Muscle layer of colon (tissue), 2 donors: Measurements from ENCODE around the gene NCAN.

Experiments used
- H3K27ac ChIP-seq: one replicate; pipeline ENCODE4 v1.7.0; 2013; ENCODE audit warnings: low read depth, mild to moderate bottlenecking, low read length, moderate library complexity
- H3K27me3 ChIP-seq, 2 donors: one replicate each; pipeline ENCODE4 v1.7.0; 2013; ENCODE audit warnings: low read length in 2 of 2, mild to moderate bottlenecking in 2 of 2; ENCODE audit not compliant: insufficient read depth in 2 of 2, control insufficient read depth in 1 of 2
- H3K36me3 ChIP-seq: one replicate; pipeline ENCODE4 v1.7.0; 2013; ENCODE audit warnings: mild to moderate bottlenecking, low read length; ENCODE audit not compliant: insufficient read depth
- H3K4me1 ChIP-seq: one replicate; pipeline ENCODE4 v1.7.0; 2013; ENCODE audit warnings: mild to moderate bottlenecking, low read length; ENCODE audit not compliant: insufficient read depth
- H3K4me3 ChIP-seq, 2 donors: one replicate each; pipeline ENCODE4 v1.7.0; 2013; ENCODE audit warnings: low read length in 2 of 2, low read depth in 1 of 2, mild to moderate bottlenecking in 1 of 2, moderate library complexity in 1 of 2
- H3K9ac ChIP-seq: one replicate; pipeline ENCODE4 v1.7.0; 2013; ENCODE audit warnings: low read length
- H3K9me3 ChIP-seq: one replicate; pipeline ENCODE4 v1.7.0; 2013; ENCODE audit warnings: mild to moderate bottlenecking, low read length
- donor health status: abdominal sarcoma.
- donor health status: Adenocarcinoma of cecum.

NCAN gene

GRCh38 chr19:19269952-19270694 lies 58.4 kb downstream of the NCAN start:
- Histone ChIP-seq H3K36me3 (no peaks in the 10 kb centered on the region), H3K27me3 (peaks cover 5 to 13% of the 10 kb centered on the region in 2 donors), H3K9ac (no peak overlapping the region), H3K4me1 (no peaks in the 10 kb centered on the region), H3K4me3 (no peak overlapping the region), H3K27ac (no peak overlapping the region), H3K9me3 (no peaks in the 10 kb centered on the region)

GRCh38 chr19:19270749-19271571 lies 59.2 kb downstream of the NCAN start:
- no peaks in the 10 kb centered on the region for H3K4me1 ChIP-seq
- H3K36me3 ChIP-seq = peaks cover under 1% of the 10 kb centered on the region
- H3K4me3 ChIP-seq = no peak overlapping the region
- H3K27ac ChIP-seq = no peak overlapping the region
- H3K27me3 ChIP-seq = peaks cover 5 to 13% of the 10 kb centered on the region in 2 donors
- H3K9me3 ChIP-seq = no peaks in the 10 kb centered on the region
- H3K9ac ChIP-seq = no peak overlapping the region

- peaks cover 10% of the 10 kb centered on the region for H3K36me3 ChIP-seq
- H3K27me3 ChIP-seq = peaks cover 5 to 13% of the 10 kb centered on the region in 2 donors
- no peak overlapping the region for H3K9ac ChIP-seq
- no peaks in the 10 kb centered on the region for H3K9me3 ChIP-seq
- no peaks in the 10 kb centered on the region for H3K4me1 ChIP-seq
- no peak overlapping the region for H3K27ac ChIP-seq
- no peak overlapping the region for H3K4me3 ChIP-seq
These were observed 60.3 kb downstream of the NCAN start for GRCh38 chr19:19271828-19272599.

DNA sequence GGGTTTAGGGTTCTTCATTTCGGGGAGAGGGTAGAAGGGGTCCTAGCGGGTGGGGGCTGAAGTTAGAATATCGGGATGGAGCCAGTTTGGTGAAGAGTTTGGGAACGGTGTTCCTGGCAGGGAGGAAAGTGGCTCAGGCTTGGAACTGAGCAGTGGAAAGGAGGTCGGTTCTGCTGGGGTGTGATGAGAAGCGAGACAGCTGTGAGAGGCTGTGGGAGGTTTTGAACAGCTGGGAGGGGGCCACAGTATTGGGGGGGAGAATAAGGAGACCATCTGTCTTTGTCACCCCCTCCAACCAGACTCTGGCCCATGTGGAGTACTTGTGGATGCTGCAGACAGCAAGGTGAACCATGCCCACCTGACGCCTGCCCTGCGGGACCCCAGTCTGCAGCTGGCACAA lies 62.4 kb downstream of the NCAN start:
- H3K4me3 ChIP-seq = no peak overlapping the region
- peaks cover 5 to 13% of the 10 kb centered on the region in 2 donors for H3K27me3 ChIP-seq
- no peaks in the 10 kb centered on the region for H3K9me3 ChIP-seq
- H3K27ac ChIP-seq = no peak overlapping the region
- peaks cover 23% of the 10 kb centered on the region for H3K36me3 ChIP-seq
- no peak overlapping the region for H3K9ac ChIP-seq
- H3K4me1 ChIP-seq = no peaks in the 10 kb centered on the region

- Histone ChIP-seq H3K27me3 (peaks cover 5 to 13% of the 10 kb centered on the region in 2 donors), H3K4me1 (no peaks in the 10 kb centered on the region), H3K4me3 (no peak overlapping the region), H3K9ac (no peak overlapping the region), H3K27ac (no peak overlapping the region), H3K9me3 (no peaks in the 10 kb centered on the region), H3K36me3 (peaks cover 30% of the 10 kb centered on the region)
These were observed 63.2 kb downstream of the NCAN start for GRCh38 chr19:19274716-19275565.

DNA sequence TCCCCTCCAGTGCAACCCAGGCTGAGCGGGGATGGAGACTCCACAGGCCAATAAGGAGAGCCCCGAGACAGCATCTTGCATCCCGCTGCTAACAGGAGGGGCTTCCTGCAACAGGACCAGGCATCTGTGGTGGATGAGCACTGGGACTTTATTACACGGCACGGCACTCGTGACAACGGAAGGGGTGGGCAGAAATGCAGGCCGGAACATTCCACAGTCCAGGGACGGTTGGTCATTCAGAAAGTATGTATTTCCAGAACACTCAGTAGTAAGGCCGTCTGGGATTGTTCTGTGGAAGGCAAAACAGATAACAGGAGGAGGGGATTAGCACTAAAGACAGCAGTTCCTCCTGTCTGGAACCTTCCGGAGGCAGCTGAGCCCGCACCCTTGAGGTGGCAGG lies 64.6 kb downstream of the NCAN start:
- Histone ChIP-seq H3K27ac (no peak overlapping the region), H3K9ac (no peak overlapping the region), H3K4me1 (no peaks in the 10 kb centered on the region), H3K9me3 (no peaks in the 10 kb centered on the region), H3K36me3 (peaks cover 34% of the 10 kb centered on the region), H3K4me3 (no peak overlapping the region), H3K27me3 (peaks cover 5 to 13% of the 10 kb centered on the region in 2 donors)

DNA sequence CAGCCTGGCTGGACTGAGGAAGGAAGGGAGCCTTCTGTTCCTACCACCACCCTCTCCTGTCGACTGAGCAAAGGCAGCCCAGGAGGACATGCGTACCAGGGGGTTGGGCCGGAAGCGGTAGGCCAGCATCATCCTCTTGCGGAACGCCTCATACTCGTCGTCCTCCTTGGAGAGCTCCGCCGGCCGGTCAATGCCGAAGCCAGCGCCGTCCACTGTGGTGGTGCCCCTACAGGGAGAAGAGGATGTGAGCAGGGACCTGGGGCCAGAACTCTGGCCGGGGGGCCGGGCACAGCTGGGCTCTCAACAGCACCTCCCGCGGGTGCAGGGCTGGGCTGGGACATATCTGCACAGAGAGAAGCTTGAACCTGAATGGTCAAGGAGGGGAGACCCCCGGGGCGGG lies 65.1 kb downstream of the NCAN start:
- Histone ChIP-seq H3K4me3 (no peak overlapping the region), H3K27ac (no peak overlapping the region), H3K4me1 (no peaks in the 10 kb centered on the region), H3K27me3 (peaks cover 5 to 13% of the 10 kb centered on the region in 2 donors), H3K9me3 (no peaks in the 10 kb centered on the region), H3K36me3 (peaks cover 39% of the 10 kb centered on the region), H3K9ac (no peak overlapping the region)

GRCh38 chr19:19278315-19278714 lies 66.6 kb downstream of the NCAN start:
- Histone ChIP-seq H3K36me3 (peaks cover 41% of the 10 kb centered on the region), H3K4me1 (no peaks in the 10 kb centered on the region)

DNA sequence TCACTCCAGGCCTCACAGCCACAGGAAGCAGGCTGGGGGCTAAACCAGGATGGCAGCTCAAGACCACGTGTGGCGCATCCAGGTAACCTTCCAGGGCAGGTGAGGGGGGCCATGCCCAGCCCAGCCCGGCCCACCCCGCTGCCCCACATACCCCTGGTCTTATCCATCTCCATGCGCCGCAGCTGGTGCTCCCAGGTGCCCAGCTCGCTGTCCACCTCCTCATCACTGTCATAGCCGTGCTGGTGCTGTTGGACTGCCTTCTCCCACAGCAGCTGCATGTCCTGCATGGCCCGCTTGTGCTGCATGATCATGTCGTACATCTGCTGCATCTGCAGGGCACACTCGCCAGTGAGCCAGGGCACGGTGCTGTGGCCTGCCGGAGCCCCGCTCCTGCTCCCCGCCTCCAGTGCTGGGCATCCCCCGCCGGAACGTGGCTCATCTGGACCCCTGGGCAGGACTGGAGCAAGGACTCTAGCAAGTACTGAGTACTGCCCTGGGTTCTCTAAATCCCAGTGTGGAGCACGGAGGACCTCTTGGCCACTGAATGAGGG lies 67.4 kb downstream of the NCAN start:
- Histone ChIP-seq H3K4me3 (no peak overlapping the region), H3K27me3 (no peaks in the 10 kb centered on the region), H3K9ac (no peak overlapping the region), H3K4me1 (no peaks in the 10 kb centered on the region), H3K36me3 (peaks cover 46% of the 10 kb centered on the region), H3K9me3 (no peaks in the 10 kb centered on the region), H3K27ac (no peak overlapping the region)

More at GRCh38 chr19:19278315-19278714, 66.6 kb downstream of the NCAN start:
- Histone ChIP-seq H3K4me3 (no peak overlapping the region), H3K27ac (no peak overlapping the region), H3K9me3 (no peaks in the 10 kb centered on the region), H3K27me3 (peaks cover 5 to 7% of the 10 kb centered on the region in 2 donors), H3K9ac (no peak overlapping the region)

DNA sequence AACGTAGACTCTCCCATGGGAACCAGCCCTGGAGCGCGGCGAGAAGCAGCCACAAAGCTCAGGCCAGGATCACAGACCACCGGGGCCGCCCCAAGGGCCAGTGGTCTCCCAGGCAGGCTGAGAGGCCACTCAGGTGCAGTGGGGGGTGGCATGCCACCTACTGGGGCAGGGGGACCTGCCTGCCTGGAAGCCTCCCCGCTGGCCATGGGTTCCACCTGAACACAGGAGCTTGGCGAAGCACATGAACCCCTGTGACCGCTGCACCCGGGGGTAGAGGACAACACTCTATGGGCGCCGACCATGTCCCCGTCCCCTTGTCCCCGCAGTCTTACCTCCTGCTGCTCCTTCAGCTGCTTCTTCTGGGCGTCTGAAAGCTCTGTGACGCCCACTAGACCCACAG lies 68.1 kb downstream of the NCAN start:
- no peaks in the 10 kb centered on the region for H3K27me3 ChIP-seq
- no peak overlapping the region for H3K9ac ChIP-seq
- no peak overlapping the region for H3K4me3 ChIP-seq
- H3K27ac ChIP-seq = no peak overlapping the region
- peaks cover 51% of the 10 kb centered on the region for H3K36me3 ChIP-seq
- no peaks in the 10 kb centered on the region for H3K4me1 ChIP-seq
- H3K9me3 ChIP-seq = no peaks in the 10 kb centered on the region
